ENCODE data around the gene MS4A6A.

DNA sequence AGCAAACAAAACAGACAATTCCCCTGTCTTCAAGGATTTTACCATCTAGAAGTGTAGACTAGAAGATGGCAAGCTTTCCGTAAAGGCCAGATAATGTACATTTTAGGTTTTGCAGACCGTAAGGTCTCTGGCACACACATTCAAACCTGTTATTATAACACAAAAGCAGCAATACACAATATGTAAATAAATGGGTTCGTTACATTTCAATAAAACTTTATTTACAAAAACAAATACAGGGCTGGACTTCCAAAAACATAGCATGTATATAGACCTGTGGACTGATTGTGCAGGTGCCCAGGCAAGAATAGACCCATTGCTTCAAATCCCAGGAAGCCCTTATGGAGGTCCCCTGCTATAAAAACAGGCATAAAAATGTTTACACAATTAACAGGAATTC is 27.1 kb upstream of the MS4A6A start:
- no peak for TF ChIP-seq POLR2A (IDR thresholded peaks at IDR 0.05)
- TF ChIP-seq, protein P1, sequence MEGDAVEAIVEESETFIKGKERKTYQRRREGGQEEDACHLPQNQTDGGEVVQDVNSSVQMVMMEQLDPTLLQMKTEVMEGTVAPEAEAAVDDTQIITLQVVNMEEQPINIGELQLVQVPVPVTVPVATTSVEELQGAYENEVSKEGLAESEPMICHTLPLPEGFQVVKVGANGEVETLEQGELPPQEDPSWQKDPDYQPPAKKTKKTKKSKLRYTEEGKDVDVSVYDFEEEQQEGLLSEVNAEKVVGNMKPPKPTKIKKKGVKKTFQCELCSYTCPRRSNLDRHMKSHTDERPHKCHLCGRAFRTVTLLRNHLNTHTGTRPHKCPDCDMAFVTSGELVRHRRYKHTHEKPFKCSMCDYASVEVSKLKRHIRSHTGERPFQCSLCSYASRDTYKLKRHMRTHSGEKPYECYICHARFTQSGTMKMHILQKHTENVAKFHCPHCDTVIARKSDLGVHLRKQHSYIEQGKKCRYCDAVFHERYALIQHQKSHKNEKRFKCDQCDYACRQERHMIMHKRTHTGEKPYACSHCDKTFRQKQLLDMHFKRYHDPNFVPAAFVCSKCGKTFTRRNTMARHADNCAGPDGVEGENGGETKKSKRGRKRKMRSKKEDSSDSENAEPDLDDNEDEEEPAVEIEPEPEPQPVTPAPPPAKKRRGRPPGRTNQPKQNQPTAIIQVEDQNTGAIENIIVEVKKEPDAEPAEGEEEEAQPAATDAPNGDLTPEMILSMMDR (IDR thresholded peaks at IDR 0.05), result no peak

All from right lobe of liver (tissue), 4 donors.